IMR-90 (cell line): ENCODE data around the gene PTPRN2. TPM values are rescaled to one million over a fixed set of nuclear protein-coding genes. Genes with fewer than 3 reads are reported as not detected.

Source experiments
- ATAC-seq: fragments of 200-7000 bp; cut with Tn5 transposase; 2 replicates; pipeline ENCODE4 v1.9.1; 2020; ENCODE audit warnings: low read depth, mild to moderate bottlenecking, moderate library complexity
- BruUV-seq: library from RNA; stranded (reverse); fragments of 400-500 nt; replicated peaks from 2 replicates; lab custom pipeline; 2021; lab: Mats Ljungman, UMichigan
- CTCF ChIA-PET: fragments of 300-600 bp; formaldehyde crosslinking; extraction: SDS; loops from one replicate; lab custom pipeline; 2021; ENCODE audit warnings: antibody characterized with exemption; lab: Yijun Ruan, JAX
- POLR2A ChIA-PET: fragments of 300-600 bp; sonication (Branson Sonifier 250); formaldehyde crosslinking; loops from one replicate; lab custom pipeline; 2022; ENCODE audit warnings: antibody characterized with exemption; ENCODE audit not compliant: unreplicated experiment; lab: Charles Lee
- DNase-seq: peaks from one replicate; pipeline ENCODE4 v3.0.0; 2013
- H2AFZ ChIP-seq: replicated peaks from 2 replicates; pipeline ENCODE3; 2013; ENCODE audit warnings: low read length, mild to moderate bottlenecking; ENCODE audit not compliant: poor library complexity
- H2AK5ac ChIP-seq: 2 replicates; pipeline ENCODE4 v1.6.1; 2013; ENCODE audit warnings: low read depth, low read length, inconsistent platforms
- H2AK9ac ChIP-seq: replicated peaks from 2 replicates; pipeline ENCODE3; 2013; ENCODE audit warnings: mild to moderate bottlenecking, low read depth, low read length, moderate library complexity; ENCODE audit not compliant: poor library complexity
- H2BK120ac ChIP-seq: 2 replicates; pipeline ENCODE4 v1.6.1; 2013; ENCODE audit warnings: low read depth, low read length, inconsistent platforms
- H2BK15ac ChIP-seq: 3 replicates; pipeline ENCODE4 v1.6.1; 2013; ENCODE audit warnings: low read depth, low read length, inconsistent platforms
- H2BK20ac ChIP-seq: 2 replicates; pipeline ENCODE4 v1.6.1; 2013; ENCODE audit warnings: low read depth, mild to moderate bottlenecking, inconsistent platforms, low read length, moderate library complexity
- H2BK5ac ChIP-seq: 2 replicates; pipeline ENCODE4 v1.6.1; 2013; ENCODE audit warnings: mild to moderate bottlenecking, low read depth, low read length, inconsistent platforms; ENCODE audit not compliant: poor library complexity, severe bottlenecking
- H3K14ac ChIP-seq: replicated peaks from 2 replicates; pipeline ENCODE4 v1.6.1; 2013; ENCODE audit warnings: low read depth, low read length, inconsistent platforms
- H3K18ac ChIP-seq: 2 replicates; pipeline ENCODE4 v1.6.1; 2013; ENCODE audit warnings: low read depth, low read length, control low read depth
- H3K23ac ChIP-seq: 2 replicates; pipeline ENCODE4 v1.6.1; 2013; ENCODE audit warnings: low read depth, low read length, inconsistent platforms
- H3K27ac ChIP-seq: 2 replicates; pipeline ENCODE4 v1.5.1; 2013; ENCODE audit warnings: mild to moderate bottlenecking, control low read depth, low read length; ENCODE audit not compliant: insufficient read depth
- H3K27me3 ChIP-seq: 2 replicates; pipeline ENCODE4 v1.6.1; 2013; ENCODE audit warnings: low read length; ENCODE audit not compliant: control insufficient read depth, insufficient read depth
- H3K36me3 ChIP-seq: 2 replicates; pipeline ENCODE4 v1.6.1; 2013; ENCODE audit warnings: low read length, mixed read lengths; ENCODE audit not compliant: control insufficient read depth, insufficient read depth
- H3K4ac ChIP-seq: 2 replicates; pipeline ENCODE4 v1.6.1; 2013; ENCODE audit warnings: low read depth, low read length, inconsistent platforms
- H3K4me1 ChIP-seq: 2 replicates; pipeline ENCODE4 v1.6.1; 2013; ENCODE audit warnings: low read length, mixed read lengths; ENCODE audit not compliant: control insufficient read depth, insufficient read depth
- H3K4me2 ChIP-seq: 2 replicates; pipeline ENCODE4 v1.6.1; 2013; ENCODE audit warnings: low read depth, mild to moderate bottlenecking, control low read depth, low read length, moderate library complexity
- H3K4me3 ChIP-seq: 2 replicates; pipeline ENCODE4 v1.5.1; 2013; ENCODE audit warnings: low read depth, mild to moderate bottlenecking, control low read depth, low read length, moderate library complexity; ENCODE audit not compliant: insufficient read depth
- H3K56ac ChIP-seq: 2 replicates; pipeline ENCODE4 v1.6.1; 2013; ENCODE audit warnings: low read length, inconsistent platforms; ENCODE audit not compliant: insufficient read depth; ENCODE audit errors: extremely low read depth
- H3K79me1 ChIP-seq, 2 experiments: 2 replicates each; pipeline ENCODE4 v1.6.1; 2013; ENCODE audit warnings: low read length in 2 of 2, inconsistent platforms in 1 of 2, low read depth in 1 of 2
- H3K9ac ChIP-seq: 2 replicates; pipeline ENCODE4 v1.6.1; 2013; ENCODE audit warnings: low read depth, low read length, control low read depth
- H3K9me1 ChIP-seq: 2 replicates; pipeline ENCODE4 v1.6.1; 2013; ENCODE audit warnings: low read length, inconsistent platforms; ENCODE audit not compliant: insufficient read depth
- H3K9me3 ChIP-seq: 2 replicates; pipeline ENCODE4 v1.6.1; 2013; ENCODE audit warnings: low read length; ENCODE audit not compliant: control insufficient read depth, insufficient read depth
- H4K20me1 ChIP-seq: 2 replicates; pipeline ENCODE4 v1.6.1; 2013; ENCODE audit warnings: low read length, inconsistent platforms; ENCODE audit not compliant: insufficient read depth
- H4K5ac ChIP-seq: 2 replicates; pipeline ENCODE4 v1.6.1; 2013; ENCODE audit warnings: mild to moderate bottlenecking, low read depth, low read length, control low read depth
- H4K8ac ChIP-seq, 2 experiments: 2 replicates each; pipeline ENCODE4 v1.6.1; 2013; ENCODE audit warnings: low read depth in 2 of 2, low read length in 2 of 2, control low read depth in 1 of 2, inconsistent platforms in 1 of 2
- H4K91ac ChIP-seq: 2 replicates; pipeline ENCODE4 v1.6.1; 2013; ENCODE audit warnings: low read depth, low read length, inconsistent platforms; ENCODE audit not compliant: insufficient read depth
- BHLHE40 ChIP-seq: fragments of 150-350 bp; IDR thresholded peaks from 2 replicates; pipeline ENCODE4 v1.6.1; 2016; ENCODE audit warnings: mild to moderate bottlenecking, low read depth, low read length
- CEBPB ChIP-seq: IDR thresholded peaks from 2 replicates; pipeline ENCODE4 v1.6.1; 2012; ENCODE audit warnings: low read depth, low read length, improper control_type of control experiment
- CHD1 ChIP-seq: IDR thresholded peaks from 2 replicates; pipeline ENCODE4 v1.6.1; 2012; ENCODE audit warnings: low read depth, low read length, improper control_type of control experiment
- CTCF ChIP-seq: conservative IDR thresholded peaks from 2 replicates; pipeline ENCODE4 v1.5.1; 2012; ENCODE audit warnings: mild to moderate bottlenecking, low read depth, low read length, improper control_type of control experiment
- ELK1 ChIP-seq: fragments of 150-350 bp; IDR thresholded peaks from 2 replicates; pipeline ENCODE4 v1.6.1; 2016; ENCODE audit warnings: low read depth, mild to moderate bottlenecking, low read length, moderate library complexity, borderline replicate concordance
- FOS ChIP-seq: fragments of 150-350 bp; IDR thresholded peaks from 2 replicates; pipeline ENCODE4 v1.6.1; 2016; ENCODE audit warnings: low read depth, low read length
- MAFK ChIP-seq: IDR thresholded peaks from 2 replicates; pipeline ENCODE4 v1.6.1; 2012; ENCODE audit warnings: low read depth, low read length, improper control_type of control experiment
- MAZ ChIP-seq: IDR thresholded peaks from 2 replicates; pipeline ENCODE4 v1.6.1; 2012; ENCODE audit warnings: low read depth, mild to moderate bottlenecking, low read length, improper control_type of control experiment, moderate library complexity, borderline replicate concordance
- MXI1 ChIP-seq: IDR thresholded peaks from 2 replicates; pipeline ENCODE4 v1.6.1; 2012; ENCODE audit warnings: low read depth, mild to moderate bottlenecking, low read length, moderate library complexity, borderline replicate concordance
- NFE2L2 ChIP-seq: fragments of 150-350 bp; IDR thresholded peaks from 2 replicates; pipeline ENCODE4 v1.6.1; 2016; ENCODE audit warnings: low read depth, mild to moderate bottlenecking, low read length
- POLR2A ChIP-seq: IDR thresholded peaks from 2 replicates; pipeline ENCODE4 v1.6.1; 2012; ENCODE audit warnings: mild to moderate bottlenecking, low read depth, low read length
- RAD21 ChIP-seq: IDR thresholded peaks from 2 replicates; pipeline ENCODE4 v1.6.1; 2012; ENCODE audit warnings: low read length, improper control_type of control experiment
- RCOR1 ChIP-seq: IDR thresholded peaks from 2 replicates; pipeline ENCODE4 v1.6.1; 2012; ENCODE audit warnings: mild to moderate bottlenecking, low read length, improper control_type of control experiment; ENCODE audit not compliant: insufficient replicate concordance
- RFX5 ChIP-seq: IDR thresholded peaks from 2 replicates; pipeline ENCODE4 v1.8.0; 2012; ENCODE audit warnings: low read depth, mild to moderate bottlenecking, low read length, moderate library complexity
- SMC3 ChIP-seq: fragments of 150-350 bp; IDR thresholded peaks from 2 replicates; pipeline ENCODE4 v1.6.1; 2016; ENCODE audit warnings: low read depth, mild to moderate bottlenecking, antibody characterized with exemption, low read length, moderate library complexity
- WGBS, 2 experiments: methylation state at CpG; one replicate each; pipeline versions ENCODE4 v1.1.5 to v1.1.7; 2013; ENCODE audit warnings: missing lambda C conversion rate in 2 of 2; ENCODE audit not compliant: insufficient read length in 1 of 2; ENCODE audit errors: extremely low coverage in 2 of 2; 5-methylcytosine and 5-hydroxymethylcytosine counted together
- dilution Hi-C: fragments of 300-500 bp; cut with HindIII; formaldehyde crosslinking; loops from one replicate; pipeline ENCODE4 v1.14.3; 2018; ENCODE audit warnings: low sequenced_read_pairs; ENCODE audit not compliant: unreplicated experiment
- in situ Hi-C: fragments of 300-500 bp; cut with MboI; formaldehyde crosslinking; loops from 3 replicates; pipeline ENCODE4 v1.14.3; 2019; ENCODE audit warnings: low sequenced_read_pairs, inconsistent platforms, mixed read lengths
- intact Hi-C: fragments of 100-400 bp; cut with micrococcal nuclease; formaldehyde crosslinking; loops from 2 replicates; pipeline ENCODE4 v1.10.0; 2022
- polyA plus RNA-seq, 3 experiments: library from polyadenylated mRNA; depleted of rRNA; stranded (reverse); fragments of >200 nt; gene quantifications; 2 replicates each; pipeline ENCODE4 v1.2.3, GENCODE V29; 2012; ENCODE audit warnings: low replicate concordance in 1 of 3
- total RNA-seq: library from RNA; depleted of rRNA; stranded (reverse); fragments of >200 nt; gene quantifications from 2 replicates; pipeline ENCODE4 v1.2.3, GENCODE V29; 2012
- TF ChIP-seq, protein P1 (sequence below): fragments of 150-350 bp; IDR thresholded peaks from 2 replicates; pipeline ENCODE4 v1.6.1; 2017; ENCODE audit warnings: mild to moderate bottlenecking, antibody characterized with exemption, low read length, low read depth

The PTPRN2 gene
- total and polyA plus RNA-seq, 2 of the 4 experiments (the other 2 are of a cell fraction), result 0.03 TPM; not detected in 1

- Histone ChIP-seq H3K9ac (no peak overlapping the region), H4K8ac (no peak overlapping the region), H4K20me1 (no peaks in the 10 kb centered on the region), H3K23ac (no peak overlapping the region), H3K4me3 (no peak overlapping the region), H4K91ac (no peak overlapping the region), H3K4me1 (no peaks in the 10 kb centered on the region), H2BK5ac (no peak overlapping the region), H2AK9ac (no peak overlapping the region), H2AFZ (no peak overlapping the region), H3K4me2 (no peak overlapping the region), H3K27me3 (no peaks in the 10 kb centered on the region), H3K4ac (no peak overlapping the region), H2BK15ac (no peak overlapping the region), H3K9me1 (no peaks in the 10 kb centered on the region), H3K56ac (no peak overlapping the region), H2BK20ac (no peak overlapping the region), H3K9me3 (peaks cover 56% of the 10 kb centered on the region), H3K27ac (no peak overlapping the region), H2BK120ac (no peak overlapping the region), H3K36me3 (no peaks in the 10 kb centered on the region), H3K79me1 (no peaks in the 10 kb centered on the region), H4K5ac (no peak overlapping the region), H2AK5ac (no peak overlapping the region), H3K18ac (no peak overlapping the region), H3K14ac (no peak overlapping the region)
- BruUV-seq, result no TSS peak
- in situ Hi-C loops (no loop called here), dilution Hi-C loops (no loop called here), intact Hi-C loops (no loop called here)
- CTCF ChIA-PET, result no interaction called here
- 75% methylated on average over 19 of the region's 19 CpGs; no CpG with 5 or more reads in 1 of the 2 experiments for WGBS, 2 experiments
- POLR2A ChIA-PET, result no interaction called here
- ATAC-seq (no peak), DNase-seq (no peak)
- TF ChIP-seq RAD21 (no peak), ELK1 (no peak), SMC3 (no peak), CHD1 (no peak), CEBPB (no peak), RCOR1 (no peak), RFX5 (no peak), FOS (no peak), NFE2L2 (no peak), CTCF (no peak), POLR2A (no peak), MAZ (no peak), BHLHE40 (no peak), MAFK (no peak), MXI1 (no peak)
- TF ChIP-seq, protein P1, sequence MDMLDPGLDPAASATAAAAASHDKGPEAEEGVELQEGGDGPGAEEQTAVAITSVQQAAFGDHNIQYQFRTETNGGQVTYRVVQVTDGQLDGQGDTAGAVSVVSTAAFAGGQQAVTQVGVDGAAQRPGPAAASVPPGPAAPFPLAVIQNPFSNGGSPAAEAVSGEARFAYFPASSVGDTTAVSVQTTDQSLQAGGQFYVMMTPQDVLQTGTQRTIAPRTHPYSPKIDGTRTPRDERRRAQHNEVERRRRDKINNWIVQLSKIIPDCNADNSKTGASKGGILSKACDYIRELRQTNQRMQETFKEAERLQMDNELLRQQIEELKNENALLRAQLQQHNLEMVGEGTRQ, result no peak
Observed at GRCh38 chr7:157945401-157945800, 642.2 kb downstream of the PTPRN2 start.
